GM18858 (cell line): ENCODE measurements around the gene HCFC1.

Source experiments
- ATAC-seq: cut with Tn5 transposase; IDR thresholded peaks from one replicate; pipeline ENCODE4 v1.9.1; 2021; ENCODE audit not compliant: unreplicated experiment

The HCFC1 gene

DNA sequence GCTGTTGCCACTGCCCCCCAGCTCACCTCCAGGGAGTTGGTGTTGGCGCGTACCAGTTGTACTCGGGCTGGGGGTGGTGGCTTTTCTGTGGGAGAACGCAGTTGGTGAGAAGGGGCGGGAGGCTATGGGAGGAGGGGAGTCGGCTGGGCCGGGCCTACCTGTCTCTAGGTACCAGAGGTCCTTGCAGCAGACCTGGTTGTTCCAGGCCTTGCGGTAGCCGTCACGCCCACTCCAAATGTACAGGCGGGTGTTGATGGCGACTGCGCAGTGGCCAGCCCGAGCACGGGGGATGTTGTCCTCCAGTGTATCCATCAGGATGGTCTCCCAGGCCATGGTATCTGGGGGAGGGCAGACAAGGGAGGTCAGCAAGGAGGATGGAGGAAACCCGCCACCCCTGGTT lies 11.5 kb downstream of the HCFC1 start:
- no peak for ATAC-seq

DNA sequence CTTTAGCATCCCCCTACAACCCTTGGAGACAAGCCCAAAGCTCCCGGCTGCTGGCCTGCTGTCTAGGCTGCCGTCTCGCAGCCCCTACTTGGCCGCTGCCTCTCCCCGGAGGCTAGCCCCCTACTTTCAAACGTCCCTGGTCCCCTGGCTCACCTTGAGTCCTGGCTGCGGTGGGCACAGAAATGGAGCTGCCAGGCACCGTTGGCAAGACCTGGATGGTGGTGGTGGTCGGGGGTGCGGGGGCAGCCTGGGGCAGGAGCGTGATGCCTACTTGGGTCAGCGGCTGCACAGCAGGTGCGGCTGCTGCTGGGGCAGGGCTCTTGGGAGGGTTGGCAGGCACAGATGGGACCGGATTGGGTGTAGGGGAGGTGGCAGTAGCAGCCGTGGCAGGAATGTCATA lies 12.0 kb downstream of the HCFC1 start:
- ATAC-seq = no peak

DNA sequence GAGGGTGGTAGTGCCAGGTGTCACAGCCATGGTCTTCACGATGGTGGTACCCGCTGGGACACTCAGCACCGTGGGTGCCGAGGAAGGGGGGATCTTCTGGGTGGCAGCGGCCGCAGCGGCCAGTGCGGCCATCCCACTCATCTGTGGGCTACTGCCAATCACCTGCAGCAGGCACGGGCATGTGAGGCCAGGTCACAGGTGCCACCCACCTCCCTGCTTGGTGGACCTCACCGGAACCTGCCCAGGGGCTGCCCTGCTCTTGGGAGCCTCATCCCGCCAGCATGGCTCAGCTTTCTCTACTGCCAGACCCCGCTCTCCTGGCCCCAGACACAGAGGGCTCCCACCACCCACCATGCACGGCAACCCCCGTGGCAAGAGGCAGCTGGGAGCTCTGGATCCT lies 13.0 kb downstream of the HCFC1 start:
- no peak for ATAC-seq

DNA sequence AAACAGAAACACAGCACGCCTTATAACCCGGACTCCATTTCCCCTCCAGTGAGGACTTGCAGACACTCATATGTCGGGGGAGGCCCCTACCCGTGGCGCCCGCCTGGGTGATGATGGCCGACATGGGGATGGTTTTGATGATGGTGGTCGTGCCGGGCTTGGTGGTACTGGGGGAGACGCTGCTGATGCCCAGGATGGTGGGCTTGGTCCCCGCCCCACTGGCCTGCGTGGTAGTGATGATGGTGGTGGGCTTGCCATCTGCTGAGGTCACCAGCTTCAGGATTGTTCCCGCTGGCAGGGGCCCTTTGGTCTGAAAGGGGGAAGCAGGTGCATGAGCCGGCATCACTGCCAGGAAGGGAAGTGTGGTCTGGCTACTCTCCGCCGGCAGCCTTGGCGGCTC lies 14.4 kb downstream of the HCFC1 start:
- ATAC-seq = no peak

GRCh38 chrX:153956044-153956907 lies 15.3 kb downstream of the HCFC1 start:
- no peak for ATAC-seq

DNA sequence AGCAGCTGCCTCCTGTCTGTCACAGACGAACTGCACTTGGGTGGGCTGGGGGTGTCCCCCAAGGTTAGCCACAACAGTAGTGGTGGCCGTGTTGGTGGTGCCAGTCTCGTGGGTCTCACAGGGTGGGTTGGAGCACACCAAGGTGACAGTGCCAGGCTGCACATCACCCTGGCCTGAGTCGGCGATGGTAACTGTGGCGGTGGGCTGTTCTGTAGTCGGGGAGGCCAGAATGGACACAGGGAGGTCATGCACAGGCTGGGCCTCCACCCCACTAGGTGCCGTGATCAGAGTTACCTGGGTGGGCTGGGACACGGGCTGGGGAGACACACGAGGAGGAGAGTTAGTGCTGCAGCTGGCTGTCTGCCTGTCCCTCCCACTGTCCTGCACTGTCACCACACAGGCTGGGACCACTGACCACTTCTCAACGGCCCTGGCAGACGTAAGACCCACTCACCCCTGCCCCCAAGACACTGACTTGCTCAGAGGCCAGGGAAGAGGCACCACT lies 16.3 kb downstream of the HCFC1 start:
- ATAC-seq = no peak

- ATAC-seq = no peak
Observed at GRCh38 chrX:153954558-153955227, 16.9 kb downstream of the HCFC1 start.

DNA sequence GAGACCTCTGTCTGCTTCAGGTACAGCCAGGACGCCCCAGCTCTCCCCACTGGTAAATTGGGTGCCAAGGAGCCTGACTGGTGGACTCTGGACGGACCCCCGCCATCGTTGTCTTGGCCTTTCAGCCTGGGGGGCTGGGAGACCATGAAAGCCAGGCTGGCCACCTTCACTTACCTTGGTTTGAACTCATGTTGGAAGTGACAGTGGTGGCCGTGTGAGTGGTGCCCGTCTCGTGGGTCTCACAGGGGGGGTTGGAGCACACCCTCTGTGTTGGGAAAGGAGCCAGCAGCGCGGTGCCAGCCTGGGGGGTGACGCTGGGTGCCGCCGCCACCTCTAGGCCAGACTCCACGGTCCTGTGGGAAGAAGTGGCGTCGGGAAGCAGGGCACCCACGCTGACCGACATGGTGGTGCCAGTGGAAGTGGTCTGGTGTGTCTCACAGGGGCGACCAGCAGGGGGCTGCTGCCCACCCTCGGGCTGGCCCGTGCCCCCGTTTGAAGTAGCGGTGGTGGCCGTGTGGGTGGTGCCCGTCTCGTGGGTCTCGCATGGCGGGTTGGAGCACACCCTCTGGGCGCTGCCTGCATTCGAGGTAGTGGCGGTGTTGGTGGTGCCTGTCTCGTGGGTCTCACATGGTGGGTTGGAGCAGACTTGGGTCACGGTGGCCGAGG lies 17.6 kb downstream of the HCFC1 start:
- ATAC-seq = no peak

DNA sequence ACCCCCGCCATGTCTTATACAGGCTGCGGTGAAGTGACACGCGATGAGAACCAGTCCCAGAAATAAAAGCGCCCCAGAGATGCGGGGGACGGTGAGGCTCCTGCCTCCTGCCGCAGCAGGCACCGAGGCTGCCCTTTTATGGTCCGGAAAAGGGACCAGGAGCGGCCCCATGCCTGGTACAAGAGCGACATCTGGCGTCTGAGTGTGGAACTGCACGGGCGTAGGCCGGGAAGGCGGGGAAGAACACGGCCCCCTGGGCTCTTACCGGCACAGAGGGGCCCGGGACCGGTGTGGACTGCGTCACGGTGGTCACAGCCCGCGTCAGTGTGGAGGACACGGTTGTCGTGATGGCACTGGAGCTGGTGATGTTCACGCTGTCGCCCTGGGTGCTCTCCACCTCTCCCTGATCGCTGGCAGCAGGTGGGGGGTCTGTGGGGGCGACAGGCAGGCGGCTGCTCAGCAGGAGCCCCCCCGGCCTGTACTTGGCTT lies 18.2 kb downstream of the HCFC1 start:
- ATAC-seq = no peak

DNA sequence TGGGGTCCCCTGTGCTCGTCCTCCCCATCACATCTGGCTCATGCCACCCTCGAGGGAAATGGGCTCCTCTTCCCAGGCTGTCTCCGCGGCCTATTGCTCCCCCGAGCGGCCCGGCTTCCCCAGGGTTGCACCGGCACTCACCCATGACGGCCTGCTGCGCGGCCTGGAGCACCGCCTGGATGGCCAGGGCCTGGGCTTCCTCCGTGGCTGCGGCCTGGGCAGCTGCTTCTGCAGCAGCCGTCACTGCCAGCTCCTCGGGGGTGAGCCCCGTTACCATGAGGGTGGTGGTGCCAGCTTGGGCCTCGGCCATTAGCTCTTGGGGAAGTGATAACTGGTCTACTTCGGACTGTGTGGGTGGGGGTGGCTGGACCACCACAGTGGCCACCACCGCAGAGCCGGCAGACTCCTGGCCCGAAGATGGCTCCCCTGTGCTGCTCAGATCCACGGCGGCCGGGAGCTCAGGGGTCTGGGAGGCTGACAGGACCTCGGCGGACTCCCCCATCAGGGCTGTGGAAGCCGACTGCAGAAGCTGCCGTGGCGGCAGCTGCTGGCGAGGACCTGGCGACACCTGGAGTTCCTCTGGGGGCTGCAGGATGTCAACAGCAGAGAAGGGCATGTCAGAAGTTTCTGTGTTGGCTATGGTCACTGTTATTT lies 19.1 kb downstream of the HCFC1 start:
- no peak for ATAC-seq

DNA sequence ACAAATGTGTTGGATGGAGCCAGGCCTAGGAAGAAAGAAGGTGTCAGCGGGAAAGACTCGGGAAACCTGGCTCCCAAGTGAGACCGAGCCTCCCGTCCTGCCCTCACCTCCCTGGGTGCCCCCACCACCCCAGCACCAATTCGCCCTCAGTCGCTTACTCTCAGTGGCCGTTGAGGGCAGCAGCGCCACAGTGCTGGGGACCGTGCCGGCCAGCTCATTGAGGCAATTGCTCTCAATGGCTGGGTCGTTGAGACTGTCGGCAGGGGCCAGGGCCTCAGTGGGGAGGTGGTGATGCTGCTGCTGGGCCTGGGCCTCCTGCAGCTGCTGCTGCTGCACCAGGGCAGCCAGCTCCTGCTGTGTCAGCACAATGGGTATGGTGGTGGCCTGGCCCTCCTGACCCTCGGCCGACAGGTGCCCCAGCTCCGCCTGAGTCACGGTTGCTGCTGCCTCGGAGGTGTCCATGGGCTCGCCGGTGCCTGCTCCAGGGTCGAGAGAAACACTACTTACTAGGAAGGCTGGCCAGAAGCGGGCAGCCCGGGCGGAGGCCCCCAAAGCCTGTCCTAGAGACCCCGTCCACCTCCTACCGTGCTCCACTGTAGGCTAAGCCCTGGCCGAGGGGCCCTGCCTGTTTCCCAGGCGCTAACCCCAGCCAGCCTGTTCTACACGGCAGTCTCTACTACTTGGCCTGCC lies 19.8 kb downstream of the HCFC1 start:
- no peak for ATAC-seq

DNA sequence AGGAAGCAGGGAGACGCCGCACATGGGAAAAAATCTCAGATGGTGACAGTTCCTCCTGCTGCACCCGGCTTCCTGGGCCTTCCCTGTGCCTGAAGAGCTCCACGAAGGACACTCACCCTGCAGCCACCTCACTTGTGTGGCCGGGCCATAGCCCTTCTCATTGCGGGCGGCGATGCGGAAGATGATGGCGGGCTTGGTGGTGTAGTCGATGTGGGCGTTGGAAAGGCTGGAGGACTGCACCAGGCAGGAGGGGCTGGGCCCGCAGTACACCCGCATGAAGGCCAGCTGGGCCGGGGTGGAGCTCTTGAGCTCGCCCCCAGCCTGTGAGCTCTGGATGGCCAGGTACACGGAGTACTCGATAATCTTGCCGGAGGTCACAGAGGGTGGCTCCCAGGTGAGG lies 21.5 kb downstream of the HCFC1 start:
- ATAC-seq = no peak

- no peak for ATAC-seq
Observed at GRCh38 chrX:153948847-153949805, 22.5 kb downstream of the HCFC1 start.

GRCh38 chrX:153948002-153948466 lies 23.6 kb downstream of the HCFC1 start:
- no peak for ATAC-seq

DNA sequence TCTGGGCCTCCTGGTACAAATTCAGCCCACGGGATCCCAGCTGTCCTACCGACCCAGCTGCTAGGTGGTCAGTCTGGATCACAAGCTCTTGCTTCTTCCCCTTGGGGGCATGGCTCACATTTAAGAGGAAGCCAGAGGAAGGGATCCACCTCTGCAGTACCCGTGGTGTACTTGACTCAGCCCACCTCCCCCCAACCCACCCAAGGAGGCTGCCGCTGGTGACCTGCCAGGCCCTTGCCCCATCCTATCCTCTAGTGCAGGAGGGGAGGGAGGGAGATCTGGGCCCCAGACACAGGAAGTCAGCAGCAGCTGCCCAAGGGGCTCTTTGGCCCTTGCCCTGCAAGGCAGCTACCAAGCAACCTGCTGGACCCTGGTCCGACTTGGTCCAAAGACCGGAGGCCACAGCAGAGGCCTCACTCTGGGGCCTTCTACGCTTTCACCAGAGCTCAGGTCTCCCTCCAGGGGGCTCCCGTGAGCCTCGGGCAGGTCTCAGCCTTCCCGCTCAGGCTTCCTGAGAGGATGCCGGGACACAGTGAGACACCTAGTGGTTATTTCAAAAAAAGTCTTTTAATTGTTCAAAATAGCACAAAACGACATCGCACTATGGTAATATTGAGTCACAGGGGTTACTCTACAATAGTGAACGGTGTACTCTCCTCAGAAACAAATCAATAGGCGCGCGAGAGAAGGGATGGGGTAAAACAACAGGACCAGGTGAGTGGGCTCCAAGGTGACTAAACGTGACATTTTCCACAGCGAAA lies 24.4 kb downstream of the HCFC1 start:
- ATAC-seq = peak; percentile 85

DNA sequence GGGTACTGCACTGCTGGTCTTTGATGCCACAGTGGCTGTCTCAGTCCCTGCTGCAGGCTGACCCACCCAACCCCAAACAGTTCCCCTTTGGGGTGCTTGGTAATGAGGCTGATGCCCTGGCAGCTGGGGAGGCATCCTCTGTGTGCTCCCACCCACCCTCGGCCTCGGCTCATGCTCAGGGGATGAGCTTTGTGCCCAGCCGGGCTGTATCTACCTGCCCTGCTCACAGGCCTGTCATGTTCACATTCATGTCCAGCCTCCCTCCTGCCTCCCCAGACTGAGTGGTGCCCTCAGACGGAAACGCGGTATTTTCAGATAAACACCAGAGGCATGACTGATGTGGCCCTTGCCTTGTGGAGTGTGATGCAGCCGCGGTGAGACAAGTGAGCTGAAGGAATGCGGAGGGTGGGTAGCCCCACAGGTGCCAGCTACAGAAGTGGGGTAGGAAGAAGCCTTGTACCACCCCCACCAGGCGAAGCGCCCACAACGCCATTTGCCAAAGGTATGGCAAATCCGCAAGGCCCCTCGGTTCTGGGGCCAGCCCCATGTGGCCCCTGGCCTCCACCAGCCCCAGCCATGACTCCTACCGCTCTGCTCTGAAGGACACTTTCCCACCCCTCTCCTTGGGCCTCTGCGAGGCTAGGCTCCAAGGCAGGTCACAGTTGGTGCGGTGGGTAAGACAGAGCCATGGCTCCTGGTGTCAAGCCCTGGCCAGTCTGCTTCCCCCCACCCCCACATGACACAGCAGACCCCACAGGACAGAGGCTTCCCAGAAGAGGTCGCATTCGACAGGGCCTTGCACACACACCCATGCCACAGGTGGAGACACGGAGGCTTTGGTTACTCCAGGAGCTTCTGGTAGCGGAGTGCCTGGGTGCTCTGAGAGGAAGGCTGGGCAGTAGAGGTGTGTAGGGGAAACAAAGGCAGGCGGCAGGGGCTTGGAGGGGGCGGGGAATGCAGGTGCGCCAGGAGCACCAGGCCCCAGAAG lies 25.4 kb downstream of the HCFC1 start:
- no peak for ATAC-seq

- ATAC-seq = no peak
Observed at GRCh38 chrX:153944800-153945150, 26.8 kb downstream of the HCFC1 start.
